ENCODE results near the gene ROGDI. TPM values are rescaled to one million over a fixed set of nuclear protein-coding genes. Genes with fewer than 3 reads are reported as not detected.
A peak's percentile ranks its signal among the peaks of the same experiment; 100 is the strongest.

ROGDI gene
- total and polyA plus RNA-seq, 4 donors, result 42.3 to 134 (median 89.7) TPM

GRCh38 chr16:4803898-4804762, 1.7 kb upstream of the ROGDI start:
- no peaks in the 10 kb centered on the region for H3K27me3 ChIP-seq (ENCODE audit: control insufficient read depth, insufficient read depth, low read length)
- no peak overlapping the region for H3K4me3 ChIP-seq (ENCODE audit: low read depth, low read length)
- H3K27ac ChIP-seq (ENCODE audit: low read depth, low read length), result no peak overlapping the region
- no peaks in the 10 kb centered on the region for H3K9me3 ChIP-seq (ENCODE audit: control insufficient read depth, insufficient read depth, low read length)
- WGBS (ENCODE audit: insufficient coverage), result 76% methylated on average over 23 of the region's 26 CpGs
- peaks cover 25% of the 10 kb centered on the region for H3K4me1 ChIP-seq (ENCODE audit: control insufficient read depth, insufficient read depth, low read length)
- DNase-seq (ENCODE audit: low read depth in 4 of 6, low spot score in 6 of 6), result no peak
- H3K36me3 ChIP-seq (ENCODE audit: control insufficient read depth, insufficient read depth, low read length), result peaks cover 61% of the 10 kb centered on the region

- H3K36me3 ChIP-seq (ENCODE audit: control insufficient read depth, insufficient read depth, low read length), result peaks cover 68% of the 10 kb centered on the region
- WGBS (ENCODE audit: insufficient coverage), result 36% methylated on average over 7 of the region's 8 CpGs
- peak overlapping the region; percentile 58 for H3K4me3 ChIP-seq (ENCODE audit: low read depth, low read length)
- no peaks in the 10 kb centered on the region for H3K9me3 ChIP-seq (ENCODE audit: control insufficient read depth, insufficient read depth, low read length)
- peaks cover 25% of the 10 kb centered on the region for H3K4me1 ChIP-seq (ENCODE audit: control insufficient read depth, insufficient read depth, low read length)
- DNase-seq (ENCODE audit: low read depth in 4 of 6, low spot score in 6 of 6), result no peak
- no peaks in the 10 kb centered on the region for H3K27me3 ChIP-seq (ENCODE audit: control insufficient read depth, insufficient read depth, low read length)
- H3K27ac ChIP-seq (ENCODE audit: low read depth, low read length), result no peak overlapping the region
Measured at GRCh38 chr16:4803401-4803844, 990 bp upstream of the ROGDI start.

DNA sequence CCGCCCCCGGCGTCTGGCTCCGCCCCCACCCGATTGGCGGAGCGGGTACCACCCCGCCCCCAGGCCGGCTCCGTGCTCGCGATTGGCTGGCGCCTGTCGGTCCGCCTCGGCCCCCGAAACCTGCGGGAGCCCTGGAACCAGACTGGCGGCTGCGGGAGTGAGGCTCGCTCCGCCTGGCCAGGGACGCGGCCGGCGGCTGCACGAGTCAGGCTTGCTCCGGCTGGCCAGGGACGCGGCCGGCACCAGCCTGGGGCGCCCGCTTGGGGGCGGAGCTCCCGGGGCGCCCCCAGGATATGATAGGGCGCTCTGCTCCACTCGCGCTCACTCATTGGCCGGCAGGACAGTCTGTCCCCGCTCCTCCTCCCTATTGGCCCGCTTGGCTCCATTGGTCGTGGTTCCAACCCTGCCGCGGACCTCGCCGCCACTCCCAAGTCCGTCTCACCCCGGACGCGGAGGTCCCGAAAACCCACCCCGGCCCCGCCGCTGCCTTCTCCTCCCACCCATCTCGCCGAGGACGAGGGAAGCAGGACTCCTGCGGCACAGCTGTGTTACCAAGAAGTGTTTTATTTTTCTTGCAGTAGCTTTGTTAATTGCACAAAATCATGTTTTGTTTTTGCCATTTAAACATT, 340 bp upstream of the ROGDI start:
- H3K36me3 ChIP-seq (ENCODE audit: control insufficient read depth, insufficient read depth, low read length), result peaks cover 69% of the 10 kb centered on the region
- H3K4me3 ChIP-seq (ENCODE audit: low read depth, low read length), result peak overlapping the region; percentile 58

GRCh38 chr16:4801051-4801961, 1.1 kb downstream of the ROGDI start:
- DNase-seq (ENCODE audit: low read depth in 4 of 6, low spot score in 6 of 6), result peak in 1 of 6 donors; percentile 24
- Histone ChIP-seq H3K9me3 (ENCODE audit: control insufficient read depth, insufficient read depth, low read length) (no peaks in the 10 kb centered on the region), H3K27me3 (ENCODE audit: control insufficient read depth, insufficient read depth, low read length) (no peaks in the 10 kb centered on the region), H3K4me3 (ENCODE audit: low read depth, low read length) (peak overlapping the region; percentile 58), H3K27ac (ENCODE audit: low read depth, low read length) (no peak overlapping the region), H3K4me1 (ENCODE audit: control insufficient read depth, insufficient read depth, low read length) (peaks cover 25% of the 10 kb centered on the region), H3K36me3 (ENCODE audit: control insufficient read depth, insufficient read depth, low read length) (peaks cover 77% of the 10 kb centered on the region)
- WGBS (ENCODE audit: insufficient coverage), result 46% methylated on average over 14 of the region's 29 CpGs

More for the DNA sequence above, 340 bp upstream of the ROGDI start:
- peak overlapping the region; percentile 57 for H3K27ac ChIP-seq (ENCODE audit: low read depth, low read length)
- H3K9me3 ChIP-seq (ENCODE audit: control insufficient read depth, insufficient read depth, low read length), result no peaks in the 10 kb centered on the region
- 0% methylated on average over 55 of the region's 59 CpGs for WGBS (ENCODE audit: insufficient coverage)
- DNase-seq (ENCODE audit: low read depth in 4 of 6, low spot score in 6 of 6), result peak; percentile 80 to 98 (median 88)
- H3K27me3 ChIP-seq (ENCODE audit: control insufficient read depth, insufficient read depth, low read length), result no peaks in the 10 kb centered on the region
- H3K4me1 ChIP-seq (ENCODE audit: control insufficient read depth, insufficient read depth, low read length), result peaks cover 25% of the 10 kb centered on the region

GRCh38 chr16:4800290-4801041, 2.0 kb downstream of the ROGDI start:
- peaks cover 25% of the 10 kb centered on the region for H3K4me1 ChIP-seq (ENCODE audit: control insufficient read depth, insufficient read depth, low read length)
- peak in 1 of 6 donors; percentile 39 for DNase-seq (ENCODE audit: low read depth in 4 of 6, low spot score in 6 of 6)
- no peak overlapping the region for H3K27ac ChIP-seq (ENCODE audit: low read depth, low read length)
- H3K27me3 ChIP-seq (ENCODE audit: control insufficient read depth, insufficient read depth, low read length), result no peaks in the 10 kb centered on the region
- no peaks in the 10 kb centered on the region for H3K9me3 ChIP-seq (ENCODE audit: control insufficient read depth, insufficient read depth, low read length)
- no peak overlapping the region for H3K4me3 ChIP-seq (ENCODE audit: low read depth, low read length)
- peaks cover 78% of the 10 kb centered on the region for H3K36me3 ChIP-seq (ENCODE audit: control insufficient read depth, insufficient read depth, low read length)
- WGBS (ENCODE audit: insufficient coverage), result 82% methylated on average over 17 of the region's 17 CpGs

- no peaks in the 10 kb centered on the region for H3K27me3 ChIP-seq (ENCODE audit: control insufficient read depth, insufficient read depth, low read length)
- no peaks in the 10 kb centered on the region for H3K9me3 ChIP-seq (ENCODE audit: control insufficient read depth, insufficient read depth, low read length)
- H3K27ac ChIP-seq (ENCODE audit: low read depth, low read length), result no peak overlapping the region
- DNase-seq (ENCODE audit: low read depth in 4 of 6, low spot score in 6 of 6), result no peak
- H3K4me1 ChIP-seq (ENCODE audit: control insufficient read depth, insufficient read depth, low read length), result peaks cover 25% of the 10 kb centered on the region
- no peak overlapping the region for H3K4me3 ChIP-seq (ENCODE audit: low read depth, low read length)
- peaks cover 74% of the 10 kb centered on the region for H3K36me3 ChIP-seq (ENCODE audit: control insufficient read depth, insufficient read depth, low read length)
- 98% methylated on average over 19 of the region's 19 CpGs for WGBS (ENCODE audit: insufficient coverage)
Measured at GRCh38 chr16:4799171-4799855, 3.1 kb downstream of the ROGDI start.

DNA sequence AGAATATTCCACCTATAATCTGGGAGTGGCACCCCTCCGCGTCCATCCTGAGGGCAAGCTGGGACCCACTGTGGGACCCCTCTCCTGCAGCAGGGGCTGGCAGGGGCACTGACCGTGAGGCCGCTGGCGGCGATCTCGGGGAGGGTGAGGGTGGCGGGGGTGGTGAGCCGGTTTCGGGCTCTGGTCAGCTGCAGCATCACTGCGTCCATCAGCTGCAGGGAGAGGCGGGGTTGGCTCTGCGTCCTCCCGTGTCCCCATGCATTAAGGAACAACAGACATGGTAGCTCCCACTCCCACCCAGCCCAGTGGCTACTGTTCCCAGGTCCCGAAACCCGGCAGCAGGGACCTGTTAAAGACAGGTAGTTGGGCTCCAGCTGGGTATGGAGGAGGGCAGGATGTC, 4.0 kb downstream of the ROGDI start:
- H3K4me3 ChIP-seq (ENCODE audit: low read depth, low read length), result no peak overlapping the region
- H3K27me3 ChIP-seq (ENCODE audit: control insufficient read depth, insufficient read depth, low read length), result no peaks in the 10 kb centered on the region
- H3K9me3 ChIP-seq (ENCODE audit: control insufficient read depth, insufficient read depth, low read length), result no peaks in the 10 kb centered on the region
- peaks cover 20% of the 10 kb centered on the region for H3K4me1 ChIP-seq (ENCODE audit: control insufficient read depth, insufficient read depth, low read length)
- no peak for DNase-seq (ENCODE audit: low read depth in 4 of 6, low spot score in 6 of 6)
- 96% methylated on average over 11 of the region's 16 CpGs for WGBS (ENCODE audit: insufficient coverage)
- peaks cover 69% of the 10 kb centered on the region for H3K36me3 ChIP-seq (ENCODE audit: control insufficient read depth, insufficient read depth, low read length)
- no peak overlapping the region for H3K27ac ChIP-seq (ENCODE audit: low read depth, low read length)

DNA sequence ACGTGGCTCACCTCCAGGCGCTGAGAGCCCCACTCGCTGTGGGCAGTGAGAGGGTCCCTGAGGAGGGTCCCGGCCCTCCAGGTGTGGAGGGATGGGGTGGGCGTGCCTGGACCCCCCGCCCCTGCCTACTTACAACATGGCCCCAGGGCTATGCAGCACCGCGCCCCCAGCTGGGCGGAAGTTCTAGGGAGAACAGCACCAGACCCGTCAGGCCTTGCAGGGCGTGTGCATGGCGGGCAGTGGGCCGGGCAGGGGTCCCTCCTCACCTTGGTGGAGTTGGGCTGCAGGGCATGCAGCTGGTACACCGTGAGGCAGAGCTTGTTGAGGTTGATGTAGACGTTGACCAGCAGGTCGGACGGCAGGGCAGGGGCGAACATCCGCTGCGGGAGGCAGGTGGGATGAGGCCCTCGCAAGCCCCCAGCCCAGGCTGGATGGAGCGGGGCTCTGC, 4.6 kb downstream of the ROGDI start:
- H3K4me3 ChIP-seq (ENCODE audit: low read depth, low read length), result no peak overlapping the region
- peaks cover 20% of the 10 kb centered on the region for H3K4me1 ChIP-seq (ENCODE audit: control insufficient read depth, insufficient read depth, low read length)
- H3K9me3 ChIP-seq (ENCODE audit: control insufficient read depth, insufficient read depth, low read length), result no peaks in the 10 kb centered on the region
- 94% methylated on average over 22 of the region's 22 CpGs for WGBS (ENCODE audit: insufficient coverage)
- peaks cover 69% of the 10 kb centered on the region for H3K36me3 ChIP-seq (ENCODE audit: control insufficient read depth, insufficient read depth, low read length)
- no peak overlapping the region for H3K27ac ChIP-seq (ENCODE audit: low read depth, low read length)
- DNase-seq (ENCODE audit: low read depth in 4 of 6, low spot score in 6 of 6), result no peak
- H3K27me3 ChIP-seq (ENCODE audit: control insufficient read depth, insufficient read depth, low read length), result no peaks in the 10 kb centered on the region

Measured in spinal cord (tissue), 10 donors.